ENCODE results near the gene MOSPD2.

- TF ChIP-seq ZNF449 (tag by site-specific recombination; IDR thresholded peaks at IDR 0.05), result no peak
- TF ChIP-seq, protein P1, sequence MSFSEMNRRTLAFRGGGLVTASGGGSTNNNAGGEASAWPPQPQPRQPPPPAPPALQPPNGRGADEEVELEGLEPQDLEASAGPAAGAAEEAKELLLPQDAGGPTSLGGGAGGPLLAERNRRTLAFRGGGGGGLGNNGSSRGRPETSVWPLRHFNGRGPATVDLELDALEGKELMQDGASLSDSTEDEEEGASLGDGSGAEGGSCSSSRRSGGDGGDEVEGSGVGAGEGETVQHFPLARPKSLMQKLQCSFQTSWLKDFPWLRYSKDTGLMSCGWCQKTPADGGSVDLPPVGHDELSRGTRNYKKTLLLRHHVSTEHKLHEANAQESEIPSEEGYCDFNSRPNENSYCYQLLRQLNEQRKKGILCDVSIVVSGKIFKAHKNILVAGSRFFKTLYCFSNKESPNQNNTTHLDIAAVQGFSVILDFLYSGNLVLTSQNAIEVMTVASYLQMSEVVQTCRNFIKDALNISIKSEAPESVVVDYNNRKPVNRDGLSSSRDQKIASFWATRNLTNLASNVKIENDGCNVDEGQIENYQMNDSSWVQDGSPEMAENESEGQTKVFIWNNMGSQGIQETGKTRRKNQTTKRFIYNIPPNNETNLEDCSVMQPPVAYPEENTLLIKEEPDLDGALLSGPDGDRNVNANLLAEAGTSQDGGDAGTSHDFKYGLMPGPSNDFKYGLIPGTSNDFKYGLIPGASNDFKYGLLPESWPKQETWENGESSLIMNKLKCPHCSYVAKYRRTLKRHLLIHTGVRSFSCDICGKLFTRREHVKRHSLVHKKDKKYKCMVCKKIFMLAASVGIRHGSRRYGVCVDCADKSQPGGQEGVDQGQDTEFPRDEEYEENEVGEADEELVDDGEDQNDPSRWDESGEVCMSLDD (tag by site-specific recombination; IDR thresholded peaks at IDR 0.05), result no peak
- no peak for TF ChIP-seq ZNF677 (tag by site-specific recombination; IDR thresholded peaks at IDR 0.05)
- TF ChIP-seq ZNF248 (tag by site-specific recombination; IDR thresholded peaks at IDR 0.05), result no peak
- no peak for TF ChIP-seq CTCF (tag by site-specific recombination; IDR thresholded peaks at IDR 0.05)
- no peak for TF ChIP-seq ZNF768 (tag by site-specific recombination; IDR thresholded peaks at IDR 0.05)
- TF ChIP-seq ZSCAN30 (tag by site-specific recombination; IDR thresholded peaks at IDR 0.05), result no peak
- TF ChIP-seq INSM2 (tag by site-specific recombination; IDR thresholded peaks at IDR 0.05), result no peak
- TF ChIP-seq, protein P2, sequence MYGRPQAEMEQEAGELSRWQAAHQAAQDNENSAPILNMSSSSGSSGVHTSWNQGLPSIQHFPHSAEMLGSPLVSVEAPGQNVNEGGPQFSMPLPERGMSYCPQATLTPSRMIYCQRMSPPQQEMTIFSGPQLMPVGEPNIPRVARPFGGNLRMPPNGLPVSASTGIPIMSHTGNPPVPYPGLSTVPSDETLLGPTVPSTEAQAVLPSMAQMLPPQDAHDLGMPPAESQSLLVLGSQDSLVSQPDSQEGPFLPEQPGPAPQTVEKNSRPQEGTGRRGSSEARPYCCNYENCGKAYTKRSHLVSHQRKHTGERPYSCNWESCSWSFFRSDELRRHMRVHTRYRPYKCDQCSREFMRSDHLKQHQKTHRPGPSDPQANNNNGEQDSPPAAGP (tag by site-specific recombination; IDR thresholded peaks at IDR 0.05), result no peak
Measured at GRCh38 chrX:14871767-14872166, 1.5 kb upstream of the MOSPD2 start.

Data from HEK293 (cell line).